ENCODE data around the gene G3BP1.
"Not testable (repeated sequence)": the region's sequence is repeated elsewhere in the genome, so short reads cannot be mapped to it uniquely, and the experiment has no call there.

G3BP1 gene

GRCh38 chr5:151798674-151799073 lies 26.9 kb downstream of the G3BP1 start:
- no peak for DNase-seq (ENCODE audit: low read depth in 2 of 2)

DNA sequence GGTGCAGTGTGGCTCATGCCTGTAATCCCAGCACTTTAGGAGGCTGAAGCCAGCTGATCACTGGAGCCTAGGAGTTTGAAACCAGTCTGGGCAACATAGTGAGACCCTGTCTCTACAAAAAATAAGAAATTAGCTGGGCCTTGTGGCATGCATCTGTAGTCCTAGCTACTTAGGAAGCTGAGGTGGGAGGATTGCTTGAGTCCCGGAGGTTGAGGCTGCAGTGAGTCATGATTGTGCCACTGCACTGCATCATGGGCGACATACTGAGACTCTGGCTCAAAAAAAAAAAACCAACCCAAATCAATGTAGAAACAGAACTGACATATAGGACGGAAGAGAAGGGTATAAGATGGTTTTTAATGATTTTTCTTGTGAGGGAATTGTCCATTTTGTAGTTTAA lies 27.7 kb downstream of the G3BP1 start:
- DNase-seq (ENCODE audit: low read depth in 2 of 2) = peak in 1 of 2 donors; percentile 4

DNA sequence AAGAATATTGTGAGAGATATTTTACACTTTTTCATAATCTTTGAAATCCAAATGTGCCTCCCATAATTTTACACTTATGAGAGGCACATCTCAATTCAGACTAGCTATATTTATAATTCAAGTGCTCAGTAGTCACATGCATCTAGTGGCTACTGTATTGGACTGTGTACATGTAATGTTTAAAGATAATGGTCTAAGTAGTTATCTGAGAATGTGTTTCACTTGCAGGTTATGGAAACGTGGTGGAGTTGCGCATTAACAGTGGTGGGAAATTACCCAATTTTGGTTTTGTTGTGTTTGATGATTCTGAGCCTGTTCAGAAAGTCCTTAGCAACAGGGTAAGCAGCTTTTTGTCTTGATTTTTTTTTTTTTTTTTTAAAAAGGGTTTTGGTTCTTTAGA lies 28.8 kb downstream of the G3BP1 start:
- no peak for DNase-seq (ENCODE audit: low read depth in 2 of 2)

- no peak for DNase-seq (ENCODE audit: low read depth in 2 of 2)
These were observed 33.9 kb downstream of the G3BP1 start for GRCh38 chr5:151805414-151806223.

- no peak for DNase-seq (ENCODE audit: low read depth in 2 of 2)
These were observed 36.9 kb downstream of the G3BP1 start for GRCh38 chr5:151808451-151809169.

DNA sequence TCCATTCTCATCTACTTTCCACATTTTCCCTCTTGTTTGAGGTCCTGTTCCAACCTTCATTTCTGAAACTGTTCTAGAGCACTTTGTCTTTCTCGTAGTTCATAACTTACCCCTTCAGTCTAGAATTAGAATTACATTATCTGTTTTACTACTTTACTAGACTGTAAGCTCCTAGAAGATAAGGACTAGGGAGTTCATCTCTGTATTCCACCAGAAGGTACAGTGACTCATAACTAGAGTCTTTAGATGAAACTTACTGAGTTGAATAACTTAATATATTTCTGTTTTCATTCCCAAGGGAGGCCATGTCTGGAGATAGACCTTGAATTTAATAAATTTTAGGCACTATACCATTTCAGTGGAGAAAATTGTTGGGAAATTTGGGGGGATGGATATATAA lies 38.7 kb downstream of the G3BP1 start:
- no peak for DNase-seq (ENCODE audit: low read depth in 2 of 2)

GRCh38 chr5:151810897-151811296 lies 39.1 kb downstream of the G3BP1 start:
- no peak for DNase-seq (ENCODE audit: low read depth in 2 of 2)

DNA sequence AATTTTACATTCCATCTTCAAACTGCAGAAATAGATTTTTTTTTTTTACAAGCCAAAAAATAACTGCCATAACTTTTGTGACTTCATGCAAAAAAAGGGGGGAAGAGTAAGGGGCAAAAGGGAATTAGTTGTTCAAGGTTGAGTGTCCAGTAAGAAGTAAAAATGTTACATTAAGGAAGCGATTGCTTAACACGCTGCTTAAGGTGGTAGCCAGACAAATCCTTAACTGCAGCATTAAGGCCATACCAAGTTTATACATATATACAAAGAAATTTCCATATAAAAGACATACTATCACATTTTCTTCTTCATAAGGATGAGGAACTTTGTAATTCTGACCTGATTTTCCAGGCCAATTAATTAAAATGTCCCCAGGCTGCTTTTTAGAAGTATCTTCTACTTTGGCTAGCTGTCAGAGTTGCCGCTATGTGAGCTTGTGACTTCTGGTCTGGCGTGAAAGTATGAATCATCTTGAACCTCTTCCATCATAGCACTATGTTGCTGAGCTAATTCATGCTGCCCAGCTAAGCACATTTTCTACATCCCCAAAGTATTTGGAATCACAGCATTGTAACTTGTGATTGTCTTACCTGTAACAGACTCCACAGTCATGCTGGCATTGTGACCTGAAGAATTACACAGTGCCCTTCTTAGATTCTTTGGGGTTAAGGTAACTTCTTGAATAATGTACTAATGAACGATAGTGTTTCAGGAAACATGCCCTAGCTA lies 40.0 kb downstream of the G3BP1 start:
- DNase-seq (ENCODE audit: low read depth in 2 of 2) = no peak

DNA sequence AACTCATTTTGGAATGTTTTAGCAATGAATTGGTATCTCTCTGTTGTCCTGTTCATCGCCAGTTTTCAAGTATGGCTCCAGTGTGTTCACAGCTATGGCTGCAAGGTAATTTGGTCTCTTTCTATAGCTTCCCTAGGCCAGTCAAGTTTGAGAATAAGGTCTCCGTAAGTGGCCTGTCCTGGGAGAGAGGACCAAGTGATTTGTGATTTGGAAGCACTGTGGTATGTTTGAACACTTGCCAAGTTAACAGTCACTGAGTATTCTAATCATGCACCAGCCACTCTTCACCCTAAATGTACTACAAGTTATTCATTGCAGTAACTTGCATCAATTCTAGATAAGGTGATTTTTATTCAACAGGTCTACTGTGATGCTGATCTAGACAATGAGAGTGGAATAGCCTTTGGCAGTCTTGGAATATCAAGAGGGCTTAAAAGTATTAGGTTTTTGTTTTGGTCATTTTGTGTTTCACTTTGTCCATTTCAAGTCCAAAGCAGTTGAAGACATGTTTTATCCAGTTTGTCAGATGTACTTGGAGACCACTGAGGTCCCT lies 41.1 kb downstream of the G3BP1 start:
- DNase-seq (ENCODE audit: low read depth in 2 of 2) = no peak

- DNase-seq (ENCODE audit: low read depth in 2 of 2) = no peak
These were observed 43.3 kb downstream of the G3BP1 start for GRCh38 chr5:151815051-151815450.

- no peak for DNase-seq (ENCODE audit: low read depth in 2 of 2)
These were observed 48.1 kb downstream of the G3BP1 start for GRCh38 chr5:151819830-151820229.

- DNase-seq (ENCODE audit: low read depth in 2 of 2) = no peak
These were observed 48.5 kb downstream of the G3BP1 start for GRCh38 chr5:151820271-151820670.

DNA sequence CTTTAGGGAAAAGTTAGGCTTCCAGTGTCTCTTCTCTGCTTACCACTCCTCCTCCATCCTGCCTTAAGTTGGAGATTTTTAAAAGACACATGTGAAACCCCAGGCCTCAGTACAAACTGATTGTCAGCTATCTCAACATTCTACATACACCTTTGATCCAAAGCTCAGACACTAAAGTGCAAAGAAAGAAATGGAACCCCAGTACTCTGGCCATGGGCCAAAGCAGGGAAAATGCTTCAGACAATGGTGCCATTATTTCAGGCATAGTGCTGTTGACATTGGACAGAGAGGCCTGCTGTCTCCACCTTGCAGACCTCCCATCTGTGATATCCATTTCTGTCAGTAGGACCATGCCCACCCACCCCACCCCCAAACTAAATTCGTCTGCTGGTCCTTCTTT lies 49.1 kb downstream of the G3BP1 start:
- no peak for DNase-seq (ENCODE audit: low read depth in 2 of 2)

GRCh38 chr5:151822141-151822540 lies 50.4 kb downstream of the G3BP1 start:
- no peak for DNase-seq (ENCODE audit: low read depth in 2 of 2)

GRCh38 chr5:151825445-151825844 lies 53.7 kb downstream of the G3BP1 start:
- peak in 1 of 2 donors; percentile 4 for DNase-seq (ENCODE audit: low read depth in 2 of 2)

DNA sequence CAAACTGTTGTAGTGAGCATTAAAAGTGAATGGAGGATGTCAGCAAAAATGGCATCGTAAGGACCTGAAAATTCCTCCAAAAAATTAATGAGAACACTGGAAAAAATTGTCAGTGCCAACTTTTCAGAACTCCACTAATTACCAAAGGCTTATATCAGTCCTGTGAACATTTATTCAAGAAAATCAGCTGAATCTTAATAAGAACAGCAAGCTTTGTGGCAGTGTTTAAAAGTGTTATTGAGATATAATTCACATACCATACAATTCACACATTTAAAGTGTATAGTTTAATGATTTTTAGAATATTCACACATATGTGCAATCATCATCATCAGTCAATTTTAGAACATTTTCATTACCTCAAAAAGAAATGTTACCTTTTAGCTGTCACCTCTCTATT lies 57.6 kb downstream of the G3BP1 start:
- DNase-seq (ENCODE audit: low read depth in 2 of 2) = no peak

DNA sequence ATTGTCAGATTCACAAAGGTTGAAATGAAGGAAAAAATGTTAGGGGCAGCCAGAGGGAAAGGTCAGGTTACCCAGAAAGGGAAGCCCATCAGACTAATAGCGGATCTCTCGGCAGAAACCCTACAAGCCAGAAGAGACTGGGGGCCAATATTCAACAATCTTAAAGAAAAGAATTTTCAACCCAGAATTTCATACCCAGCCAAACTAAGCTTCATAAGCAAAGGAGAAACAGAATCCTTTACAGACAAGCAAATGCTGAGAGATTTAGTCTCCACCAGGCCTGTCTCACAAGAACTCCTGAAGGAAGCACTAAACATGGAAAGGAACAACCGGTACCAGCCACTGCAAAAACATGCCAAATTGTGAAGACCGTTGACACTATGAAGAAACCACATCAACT lies 61.1 kb downstream of the G3BP1 start:
- DNase-seq (ENCODE audit: low read depth in 2 of 2) = not testable (repeated sequence)

DNA sequence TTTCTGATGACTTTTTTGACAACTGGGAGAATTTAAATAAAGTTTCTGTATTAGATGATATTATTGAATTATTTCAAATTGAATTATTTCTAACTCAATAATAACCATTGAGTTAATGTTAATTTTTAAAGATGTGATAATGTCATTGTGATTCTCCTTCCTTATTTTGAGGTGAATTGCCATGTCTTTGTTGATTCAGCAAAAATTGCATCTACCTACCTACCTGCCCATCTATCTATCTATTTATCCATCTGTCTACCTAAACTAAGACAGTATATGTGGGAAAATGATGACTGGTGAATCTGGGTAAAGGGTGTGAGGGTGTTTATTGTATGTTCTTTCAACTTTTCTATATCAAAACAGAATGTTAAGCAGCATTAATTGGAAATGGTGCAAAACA lies 75.0 kb downstream of the G3BP1 start:
- no peak for DNase-seq (ENCODE audit: low read depth in 2 of 2)

GRCh38 chr5:151847871-151848270 lies 76.1 kb downstream of the G3BP1 start:
- DNase-seq (ENCODE audit: low read depth in 2 of 2) = no peak

GRCh38 chr5:151855701-151856100 lies 83.9 kb downstream of the G3BP1 start:
- no peak for DNase-seq (ENCODE audit: low read depth in 2 of 2)

DNA sequence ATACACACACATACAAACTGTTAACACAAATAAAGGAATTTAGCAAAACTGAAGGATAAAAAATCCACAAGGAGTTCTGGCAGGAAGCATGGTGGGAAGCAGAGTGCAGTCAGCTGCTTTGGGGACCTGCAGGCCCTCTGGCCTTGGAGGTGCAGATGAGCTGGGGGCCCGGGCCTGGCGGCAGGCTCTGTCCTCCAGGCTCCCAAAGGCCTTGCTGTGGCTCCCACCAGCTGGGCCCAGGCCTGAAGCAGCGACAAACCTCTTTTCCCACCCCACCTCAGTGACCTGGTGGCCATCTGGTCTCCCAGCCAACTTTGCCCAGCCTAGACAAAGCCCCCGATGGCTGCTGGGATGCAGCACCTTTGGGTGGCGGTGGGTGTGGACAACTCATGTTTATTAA lies 85.1 kb downstream of the G3BP1 start:
- no peak for DNase-seq (ENCODE audit: low read depth in 2 of 2)

- DNase-seq (ENCODE audit: low read depth in 2 of 2) = not testable (repeated sequence)
These were observed 89.1 kb downstream of the G3BP1 start for GRCh38 chr5:151860867-151861266.

Data from activated CD4-positive, alpha-beta T cell treated with anti-CD3 and anti-CD28 coated beads for 24 hours (primary cell).